ENCODE results near the gene TBATA.

GRCh38 chr10:70751356-70751755 is 33.8 kb downstream of the TBATA start:
- TF ChIP-seq POLR2A (IDR thresholded peaks at IDR 0.05) (no peak), POLR2AphosphoS5 (IDR thresholded peaks at IDR 0.05) (no peak), CTCF (IDR thresholded peaks at IDR 0.05 in 8 of 11, conservative IDR thresholded peaks at IDR 0.05 in 3 of 11) (no peak)

All from spleen (tissue), 7 donors.